ENCODE data around the gene NFATC2. TPM values are rescaled to one million over a fixed set of nuclear protein-coding genes. Genes with fewer than 3 reads are reported as not detected.
A peak's percentile ranks its signal among the peaks of the same experiment; 100 is the strongest.

NFATC2 gene
- not detected in 2 replicates for total RNA-seq (2014; rRNA removed; shearing (Covaris generic))

GRCh38 chr20:51542571-51543421 is at the start of gene NFATC2:
Gene NFATC2 (minus strand): TSS chr20:51542719. CDS start chr20:51542499, 220 bp downstream.
- no peak within 1 kb of the TSS for H3K4me3 ChIP-seq
- no peak for DNase-seq (ENCODE audit: low read depth in 1 of 2, low spot score in 2 of 2)
- no peaks in the 10 kb centered on the region for H3K4me1 ChIP-seq (replicated peaks)
- H3K36me3 ChIP-seq, result no peaks in the 10 kb centered on the region
- H3K9me3 ChIP-seq (replicated peaks), result no peaks in the 10 kb centered on the region
- peaks cover 36% of the 10 kb centered on the region for H3K27me3 ChIP-seq (replicated peaks)
- no peak within 1 kb of the TSS for H3K27ac ChIP-seq

GRCh38 chr20:51591871-51592270 is 49.4 kb upstream of the NFATC2 start:
- H3K27me3 ChIP-seq (replicated peaks), result no peaks in the 10 kb centered on the region
- H3K4me1 ChIP-seq (replicated peaks), result no peaks in the 10 kb centered on the region
- H3K27ac ChIP-seq, result no peak overlapping the region
- no peaks in the 10 kb centered on the region for H3K36me3 ChIP-seq
- H3K9me3 ChIP-seq (replicated peaks), result no peaks in the 10 kb centered on the region
- H3K4me3 ChIP-seq, result no peak overlapping the region
- no peak for DNase-seq (ENCODE audit: low read depth in 1 of 2, low spot score in 2 of 2)

- no peaks in the 10 kb centered on the region for H3K27me3 ChIP-seq (replicated peaks)
- no peak overlapping the region for H3K4me3 ChIP-seq
- peaks cover 8% of the 10 kb centered on the region for H3K4me1 ChIP-seq (replicated peaks)
These were observed 46.2 kb upstream of the NFATC2 start for GRCh38 chr20:51588762-51589161.

DNA sequence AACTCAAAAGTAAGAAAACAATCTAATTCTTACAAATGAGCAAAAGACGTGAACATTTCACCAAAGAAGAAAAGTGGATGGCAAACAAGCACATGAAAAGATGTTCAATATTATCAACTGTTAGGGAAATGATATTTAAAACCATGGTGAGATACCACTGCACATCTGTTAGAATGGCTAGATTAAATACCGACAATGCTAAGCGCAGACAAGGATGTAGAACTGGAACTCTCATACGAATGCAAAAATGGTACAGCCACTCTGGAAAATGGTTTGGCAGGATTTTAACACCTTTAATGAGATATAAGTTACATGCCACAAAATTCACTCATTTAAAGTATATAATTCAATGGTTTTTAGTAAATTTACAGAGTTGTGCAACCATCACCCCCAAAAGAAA is 44.6 kb upstream of the NFATC2 start:
- H3K36me3 ChIP-seq, result no peaks in the 10 kb centered on the region
- H3K9me3 ChIP-seq (replicated peaks), result no peaks in the 10 kb centered on the region
- no peak for DNase-seq (ENCODE audit: low read depth in 1 of 2, low spot score in 2 of 2)
- H3K27ac ChIP-seq, result no peak overlapping the region
- no peaks in the 10 kb centered on the region for H3K27me3 ChIP-seq (replicated peaks)
- H3K4me1 ChIP-seq (replicated peaks), result peaks cover 8% of the 10 kb centered on the region
- H3K4me3 ChIP-seq, result no peak overlapping the region

More at GRCh38 chr20:51588762-51589161, 46.2 kb upstream of the NFATC2 start:
- DNase-seq (ENCODE audit: low read depth in 1 of 2, low spot score in 2 of 2), result no peak
- Histone ChIP-seq H3K27ac (no peak overlapping the region), H3K36me3 (no peaks in the 10 kb centered on the region), H3K9me3 (replicated peaks) (no peaks in the 10 kb centered on the region)

DNA sequence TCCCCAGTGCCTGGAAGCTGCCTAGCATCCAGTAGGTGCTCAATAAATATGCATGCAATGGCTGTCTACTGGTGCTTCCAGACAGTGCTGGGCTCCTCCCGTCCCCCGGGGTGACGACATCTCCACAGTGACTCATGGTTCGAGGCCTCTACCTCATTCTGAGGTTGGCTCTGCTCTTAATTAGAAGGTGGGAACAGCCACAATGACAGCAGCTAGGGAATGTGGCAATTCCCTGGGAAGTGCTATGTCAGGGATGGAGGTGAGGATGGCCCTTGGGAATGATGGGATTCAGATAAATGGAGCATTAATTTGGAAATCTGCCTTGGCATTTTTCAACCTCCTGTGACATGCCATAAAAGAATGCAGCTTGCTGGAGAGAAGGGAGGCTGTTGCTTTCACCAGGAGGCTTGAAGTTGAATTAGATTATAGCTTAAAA is 43.5 kb upstream of the NFATC2 start:
- Histone ChIP-seq H3K27ac (no peak overlapping the region), H3K4me3 (no peak overlapping the region), H3K4me1 (replicated peaks) (peaks cover 8% of the 10 kb centered on the region), H3K9me3 (replicated peaks) (no peaks in the 10 kb centered on the region), H3K27me3 (replicated peaks) (no peaks in the 10 kb centered on the region), H3K36me3 (no peaks in the 10 kb centered on the region)
- DNase-seq (ENCODE audit: low read depth in 1 of 2, low spot score in 2 of 2), result peak; percentile 46 to 54

DNA sequence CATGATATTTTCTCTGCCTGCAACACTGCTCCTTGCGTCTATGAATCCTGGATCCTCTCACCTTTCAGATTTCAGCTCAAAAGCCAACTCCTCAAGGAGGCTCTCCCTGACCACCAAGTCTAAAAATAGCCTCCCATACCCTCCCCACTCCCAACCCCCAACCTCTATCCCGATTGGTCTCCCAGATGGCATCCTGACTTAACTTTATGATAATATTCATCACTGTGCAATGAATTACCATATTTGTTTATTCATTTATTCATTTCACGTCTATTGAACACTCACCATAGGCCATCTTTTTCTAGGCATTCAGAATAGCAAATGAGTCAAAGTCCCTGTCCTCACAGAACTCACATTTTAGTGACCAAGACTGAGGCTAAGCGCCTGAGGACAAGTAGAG is 42.6 kb upstream of the NFATC2 start:
- no peaks in the 10 kb centered on the region for H3K36me3 ChIP-seq
- DNase-seq (ENCODE audit: low read depth in 1 of 2, low spot score in 2 of 2), result no peak
- peaks cover 8% of the 10 kb centered on the region for H3K4me1 ChIP-seq (replicated peaks)
- no peaks in the 10 kb centered on the region for H3K27me3 ChIP-seq (replicated peaks)
- no peak overlapping the region for H3K4me3 ChIP-seq
- no peak overlapping the region for H3K27ac ChIP-seq
- no peaks in the 10 kb centered on the region for H3K9me3 ChIP-seq (replicated peaks)

- H3K36me3 ChIP-seq, result no peaks in the 10 kb centered on the region
- DNase-seq (ENCODE audit: low read depth in 1 of 2, low spot score in 2 of 2), result no peak
- H3K4me1 ChIP-seq (replicated peaks), result peaks cover 8% of the 10 kb centered on the region
- H3K4me3 ChIP-seq, result no peak overlapping the region
- no peak overlapping the region for H3K27ac ChIP-seq
- H3K27me3 ChIP-seq (replicated peaks), result no peaks in the 10 kb centered on the region
- H3K9me3 ChIP-seq (replicated peaks), result no peaks in the 10 kb centered on the region
These were observed 42.2 kb upstream of the NFATC2 start for GRCh38 chr20:51584737-51585136.

DNA sequence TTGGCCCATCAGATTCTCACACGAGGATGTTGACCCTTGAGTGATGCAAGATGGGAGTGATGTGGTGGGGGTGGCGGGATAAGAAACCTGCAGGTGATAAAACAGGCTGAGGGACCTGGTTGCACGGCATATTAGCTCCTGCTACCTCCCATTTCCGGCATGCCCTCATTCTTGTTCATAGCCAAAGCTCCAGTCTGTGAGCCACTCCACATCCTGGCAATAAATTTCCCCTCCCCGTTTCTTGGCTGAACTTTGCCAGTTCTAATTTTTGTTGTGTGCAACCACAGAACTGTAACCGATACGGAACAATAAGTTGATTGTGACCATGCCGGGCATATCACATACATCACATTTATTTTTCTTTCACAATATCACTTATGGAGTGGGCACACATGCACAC is 41.6 kb upstream of the NFATC2 start:
- Histone ChIP-seq H3K4me3 (no peak overlapping the region), H3K4me1 (replicated peaks) (peaks cover 8% of the 10 kb centered on the region), H3K27me3 (replicated peaks) (no peaks in the 10 kb centered on the region), H3K9me3 (replicated peaks) (no peaks in the 10 kb centered on the region), H3K27ac (no peak overlapping the region), H3K36me3 (no peaks in the 10 kb centered on the region)
- DNase-seq (ENCODE audit: low read depth in 1 of 2, low spot score in 2 of 2), result no peak

DNA sequence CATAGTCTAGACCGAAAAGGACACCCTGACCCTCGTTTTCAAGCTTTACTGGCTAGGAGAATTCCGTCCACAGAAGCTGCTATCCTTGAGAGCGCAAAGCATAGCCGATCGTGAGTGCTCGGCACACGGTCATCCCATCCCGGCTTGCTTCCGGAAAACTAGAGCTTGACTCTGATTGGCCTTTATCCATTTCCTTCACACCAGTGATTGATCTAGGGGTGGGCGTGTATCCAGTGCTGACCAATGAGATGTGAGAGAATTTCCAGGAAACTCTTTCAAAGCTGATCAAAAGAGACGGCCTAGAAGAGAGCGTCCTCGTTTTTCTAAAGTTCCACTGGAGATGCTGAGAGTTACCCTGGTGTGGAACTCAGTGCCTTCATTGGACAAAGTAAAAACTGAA is 41.0 kb upstream of the NFATC2 start:
- Histone ChIP-seq H3K4me1 (replicated peaks) (peaks cover 8% of the 10 kb centered on the region), H3K27ac (no peak overlapping the region), H3K4me3 (no peak overlapping the region), H3K9me3 (replicated peaks) (no peaks in the 10 kb centered on the region), H3K36me3 (no peaks in the 10 kb centered on the region), H3K27me3 (replicated peaks) (no peaks in the 10 kb centered on the region)
- no peak for DNase-seq (ENCODE audit: low read depth in 1 of 2, low spot score in 2 of 2)

DNA sequence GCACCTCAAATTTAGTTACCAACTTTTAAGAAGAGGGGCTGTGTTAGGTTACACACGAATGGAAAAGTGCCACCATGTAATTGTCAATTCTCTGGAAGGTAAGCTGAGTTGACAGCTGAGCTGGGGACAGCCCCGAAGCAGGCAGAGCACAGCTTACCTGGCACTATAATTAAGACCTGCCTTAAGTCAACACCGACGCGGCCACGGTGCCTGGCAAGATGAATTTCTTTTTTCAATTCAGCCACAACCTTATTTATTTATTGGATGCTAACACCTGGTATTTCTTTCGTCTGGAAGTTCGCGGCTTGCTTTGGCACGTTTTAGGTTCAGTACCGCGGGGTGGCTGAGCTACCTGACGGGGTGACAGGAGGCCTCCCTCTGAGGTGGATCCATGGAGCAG is 40.6 kb upstream of the NFATC2 start:
- no peak overlapping the region for H3K4me3 ChIP-seq
- H3K27me3 ChIP-seq (replicated peaks), result no peaks in the 10 kb centered on the region
- no peak for DNase-seq (ENCODE audit: low read depth in 1 of 2, low spot score in 2 of 2)
- no peak overlapping the region for H3K27ac ChIP-seq
- no peaks in the 10 kb centered on the region for H3K9me3 ChIP-seq (replicated peaks)
- H3K36me3 ChIP-seq, result no peaks in the 10 kb centered on the region
- peaks cover 8% of the 10 kb centered on the region for H3K4me1 ChIP-seq (replicated peaks)

- Histone ChIP-seq H3K4me3 (no peak overlapping the region), H3K4me1 (replicated peaks) (peaks cover 8% of the 10 kb centered on the region), H3K27ac (no peak overlapping the region), H3K27me3 (replicated peaks) (no peaks in the 10 kb centered on the region), H3K36me3 (no peaks in the 10 kb centered on the region), H3K9me3 (replicated peaks) (no peaks in the 10 kb centered on the region)
- DNase-seq (ENCODE audit: low read depth in 1 of 2, low spot score in 2 of 2), result no peak
These were observed 39.1 kb upstream of the NFATC2 start for GRCh38 chr20:51581571-51581970.

GRCh38 chr20:51579137-51579536 is 36.6 kb upstream of the NFATC2 start:
- Histone ChIP-seq H3K27me3 (replicated peaks) (no peaks in the 10 kb centered on the region), H3K4me1 (replicated peaks) (no peaks in the 10 kb centered on the region), H3K4me3 (no peak overlapping the region), H3K27ac (no peak overlapping the region), H3K36me3 (no peaks in the 10 kb centered on the region), H3K9me3 (replicated peaks) (no peaks in the 10 kb centered on the region; the same call in 1 of the 2 replicates)
- peak in 1 of 2 experiments; percentile 54 for DNase-seq (ENCODE audit: low read depth in 1 of 2, low spot score in 2 of 2)

DNA sequence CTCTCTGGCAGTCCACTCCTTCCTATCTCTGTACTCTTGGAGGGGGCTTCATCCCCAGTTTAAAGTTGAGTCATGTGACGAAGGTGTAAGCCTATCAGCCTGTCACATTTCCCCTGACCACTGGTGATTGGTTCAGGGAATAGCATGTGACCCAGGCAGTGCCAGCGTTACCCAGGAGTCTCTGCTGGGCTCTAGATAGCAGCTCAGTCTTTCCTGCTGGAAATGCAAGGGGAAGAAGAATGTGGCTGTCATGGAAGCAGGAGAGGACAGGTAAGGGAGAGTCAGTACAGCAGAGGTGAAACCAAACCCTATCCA is 35.6 kb upstream of the NFATC2 start:
- DNase-seq (ENCODE audit: low read depth in 1 of 2, low spot score in 2 of 2), result no peak
- Histone ChIP-seq H3K4me1 (replicated peaks) (no peaks in the 10 kb centered on the region), H3K4me3 (no peak overlapping the region), H3K9me3 (replicated peaks) (no peaks in the 10 kb centered on the region; the same call in 1 of the 2 replicates), H3K27ac (no peak overlapping the region), H3K36me3 (no peaks in the 10 kb centered on the region), H3K27me3 (replicated peaks) (no peaks in the 10 kb centered on the region)

DNA sequence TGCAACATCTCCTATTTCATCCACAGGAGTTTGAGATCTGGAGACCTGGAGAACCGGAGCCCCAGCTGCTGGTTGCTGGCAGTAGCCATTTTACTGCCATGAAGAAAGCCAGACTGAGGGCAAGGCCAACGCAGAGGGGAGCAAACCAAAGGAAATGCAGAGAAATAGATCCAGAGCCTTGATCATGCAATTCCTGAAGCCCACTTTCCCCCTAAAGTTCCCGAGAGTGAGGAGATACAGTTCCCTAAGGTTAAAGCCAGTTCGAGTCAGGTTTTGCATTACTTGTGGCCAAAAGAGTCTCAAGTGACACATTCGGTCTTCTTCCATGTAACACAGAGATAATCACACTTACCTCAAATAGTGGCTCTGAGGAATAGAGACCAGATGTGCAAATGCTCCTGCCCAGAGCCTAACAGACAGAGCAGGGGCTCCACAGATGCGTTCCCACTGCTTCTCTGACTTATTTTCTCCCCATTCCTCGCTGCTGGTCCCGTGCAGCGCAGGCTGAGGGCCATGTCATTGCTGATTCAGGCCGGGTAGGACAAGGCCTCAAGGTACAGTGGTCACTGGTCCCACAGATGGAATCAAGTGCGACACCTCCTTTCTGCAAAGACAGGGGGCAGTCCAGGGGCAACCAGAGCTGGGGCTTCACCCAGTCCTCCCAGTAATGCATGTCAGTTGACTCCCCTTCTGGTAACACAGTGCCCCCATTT is 35.1 kb upstream of the NFATC2 start:
- Histone ChIP-seq H3K27ac (no peak overlapping the region), H3K27me3 (replicated peaks) (no peaks in the 10 kb centered on the region), H3K9me3 (replicated peaks) (no peaks in the 10 kb centered on the region; the same call in 1 of the 2 replicates), H3K36me3 (no peaks in the 10 kb centered on the region), H3K4me3 (no peak overlapping the region), H3K4me1 (replicated peaks) (no peaks in the 10 kb centered on the region)
- DNase-seq (ENCODE audit: low read depth in 1 of 2, low spot score in 2 of 2), result no peak
